Measurements from ENCODE around the gene TMEM266. TPM values are rescaled to one million over a fixed set of nuclear protein-coding genes. Genes with fewer than 3 reads are reported as not detected.
A peak's percentile ranks its signal among the peaks of the same experiment; 100 is the strongest.

Gene TMEM266
- total RNA-seq, 1 donor from 2014 or later, result not detected

DNA sequence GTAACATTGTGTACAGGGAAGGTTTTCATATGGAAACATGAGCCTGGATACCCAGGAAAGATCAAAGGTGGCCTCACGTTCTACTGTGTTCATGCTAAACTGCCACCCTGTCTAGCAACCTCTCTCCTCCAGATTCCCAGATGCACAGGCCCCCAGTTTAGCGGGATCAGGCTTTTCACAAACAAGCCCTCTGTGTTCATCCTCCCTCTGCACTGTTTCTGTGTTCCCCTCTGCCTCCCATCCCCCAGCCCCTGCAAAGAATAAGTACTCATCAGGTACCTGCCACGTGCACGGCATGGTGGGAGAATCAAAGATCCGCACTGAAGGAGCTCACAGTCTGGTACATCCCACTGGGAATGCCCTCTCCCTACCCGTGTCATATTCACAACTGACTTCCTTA lies 46.1 kb downstream of the TMEM266 start:
- intact Hi-C loops (cut with micrococcal nuclease), result no loop called here
- TF ChIP-seq, protein P1, sequence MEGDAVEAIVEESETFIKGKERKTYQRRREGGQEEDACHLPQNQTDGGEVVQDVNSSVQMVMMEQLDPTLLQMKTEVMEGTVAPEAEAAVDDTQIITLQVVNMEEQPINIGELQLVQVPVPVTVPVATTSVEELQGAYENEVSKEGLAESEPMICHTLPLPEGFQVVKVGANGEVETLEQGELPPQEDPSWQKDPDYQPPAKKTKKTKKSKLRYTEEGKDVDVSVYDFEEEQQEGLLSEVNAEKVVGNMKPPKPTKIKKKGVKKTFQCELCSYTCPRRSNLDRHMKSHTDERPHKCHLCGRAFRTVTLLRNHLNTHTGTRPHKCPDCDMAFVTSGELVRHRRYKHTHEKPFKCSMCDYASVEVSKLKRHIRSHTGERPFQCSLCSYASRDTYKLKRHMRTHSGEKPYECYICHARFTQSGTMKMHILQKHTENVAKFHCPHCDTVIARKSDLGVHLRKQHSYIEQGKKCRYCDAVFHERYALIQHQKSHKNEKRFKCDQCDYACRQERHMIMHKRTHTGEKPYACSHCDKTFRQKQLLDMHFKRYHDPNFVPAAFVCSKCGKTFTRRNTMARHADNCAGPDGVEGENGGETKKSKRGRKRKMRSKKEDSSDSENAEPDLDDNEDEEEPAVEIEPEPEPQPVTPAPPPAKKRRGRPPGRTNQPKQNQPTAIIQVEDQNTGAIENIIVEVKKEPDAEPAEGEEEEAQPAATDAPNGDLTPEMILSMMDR (IDR thresholded peaks at IDR 0.05; ENCODE audit: borderline replicate concordance), result no peak

DNA sequence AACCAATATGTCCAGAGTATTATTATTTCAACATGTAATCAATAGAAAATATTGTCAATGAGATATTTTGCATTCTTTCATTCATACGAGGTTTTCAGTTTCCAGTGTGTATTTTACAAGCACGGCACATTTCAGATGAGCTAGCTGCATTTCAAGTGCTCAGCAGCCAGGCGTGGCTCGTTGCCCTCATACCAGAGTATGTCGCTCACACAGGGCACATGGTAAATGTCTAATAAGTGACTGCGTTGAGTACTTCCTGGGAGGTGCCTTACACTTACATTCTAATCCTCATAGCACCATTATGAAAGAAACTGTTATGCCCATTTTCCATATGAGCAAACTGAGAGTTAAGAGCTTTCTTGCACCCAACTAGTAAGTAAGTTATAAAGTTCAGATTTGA lies 47.4 kb downstream of the TMEM266 start:
- Histone ChIP-seq H3K27ac (replicated peaks) (no peak overlapping the region), H3K9me3 (replicated peaks) (no peaks in the 10 kb centered on the region), H3K36me3 (no peaks in the 10 kb centered on the region), H3K27me3 (ENCODE audit: low read depth) (peaks cover 14% of the 10 kb centered on the region), H3K4me3 (no peak overlapping the region), H3K4me1 (no peaks in the 10 kb centered on the region)
- TF ChIP-seq, protein P1 (IDR thresholded peaks at IDR 0.05; ENCODE audit: borderline replicate concordance), result no peak
- intact Hi-C loops (cut with micrococcal nuclease), result no loop called here
- no peak for DNase-seq

More for the DNA sequence above, 46.1 kb downstream of the TMEM266 start:
- no peak for DNase-seq
- H3K27me3 ChIP-seq (ENCODE audit: low read depth), result peaks cover 26% of the 10 kb centered on the region
- H3K9me3 ChIP-seq (replicated peaks), result no peaks in the 10 kb centered on the region
- H3K36me3 ChIP-seq, result no peaks in the 10 kb centered on the region
- H3K4me1 ChIP-seq, result no peaks in the 10 kb centered on the region
- no peak overlapping the region for H3K27ac ChIP-seq (replicated peaks)
- H3K4me3 ChIP-seq, result no peak overlapping the region

DNA sequence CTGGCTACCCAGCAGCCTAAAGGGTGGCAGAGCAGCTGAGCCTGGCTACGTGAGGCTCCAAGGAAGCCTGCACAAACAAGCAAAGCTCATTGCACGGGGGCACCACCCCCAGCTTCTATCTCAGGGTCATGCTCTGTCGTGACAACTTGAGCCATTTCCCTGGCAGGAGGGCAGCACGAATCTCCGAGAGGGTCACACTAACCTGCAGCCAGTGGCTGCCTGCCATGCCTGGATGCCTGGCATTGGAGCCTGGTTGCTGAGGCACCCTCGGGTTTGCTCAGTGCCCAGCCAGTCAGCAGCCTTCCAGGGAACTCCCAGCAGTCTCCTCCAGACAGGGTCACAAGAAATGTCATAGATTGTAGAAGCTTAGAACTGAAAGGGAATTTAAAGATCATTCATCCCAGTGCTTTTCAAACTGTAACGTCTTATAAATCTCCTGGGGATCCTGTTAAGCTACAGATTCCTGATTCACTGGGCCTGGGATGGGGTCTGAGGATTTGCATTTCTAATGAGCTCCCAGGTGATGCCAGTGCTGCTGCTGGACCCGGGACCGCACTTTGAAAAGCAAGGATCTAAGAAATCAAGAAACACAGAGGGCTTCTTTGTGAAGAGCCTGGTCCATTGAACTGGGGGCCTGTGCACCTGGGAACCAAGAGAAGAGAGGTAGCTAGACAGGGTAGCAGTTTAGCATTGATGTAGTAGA lies 48.4 kb downstream of the TMEM266 start:
- intact Hi-C loops (cut with micrococcal nuclease), result no loop called here
- DNase-seq, result peak; percentile 42
- no peaks in the 10 kb centered on the region for H3K4me1 ChIP-seq
- no peaks in the 10 kb centered on the region for H3K9me3 ChIP-seq (replicated peaks)
- H3K4me3 ChIP-seq, result peak overlapping the region; percentile 22
- H3K36me3 ChIP-seq, result no peaks in the 10 kb centered on the region
- H3K27ac ChIP-seq (replicated peaks), result no peak overlapping the region
- H3K27me3 ChIP-seq (ENCODE audit: low read depth), result peaks cover 4% of the 10 kb centered on the region
- TF ChIP-seq, protein P1 (IDR thresholded peaks at IDR 0.05; ENCODE audit: borderline replicate concordance), result no peak

DNA sequence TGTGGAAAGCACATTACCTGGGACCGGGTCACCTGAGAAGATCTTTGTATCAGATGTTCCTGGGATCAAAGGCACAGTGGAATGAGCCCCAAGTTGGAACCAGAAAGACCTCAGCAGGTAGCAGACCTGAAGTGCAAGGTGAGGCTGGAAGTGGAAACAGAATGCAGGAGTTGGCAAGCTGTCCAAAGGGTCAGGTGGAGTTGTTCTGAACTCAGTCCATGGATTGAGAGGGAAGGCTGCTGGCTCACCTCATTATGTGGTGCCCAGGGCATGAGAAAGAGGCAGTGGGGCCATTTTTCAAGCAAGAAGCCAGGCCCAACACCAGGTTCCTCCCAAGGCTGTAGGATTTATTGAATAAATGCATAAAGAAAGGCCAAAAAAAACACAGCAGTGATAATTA lies 49.3 kb downstream of the TMEM266 start:
- H3K27ac ChIP-seq (replicated peaks), result no peak overlapping the region
- intact Hi-C loops (cut with micrococcal nuclease), result no loop called here
- TF ChIP-seq, protein P1 (IDR thresholded peaks at IDR 0.05; ENCODE audit: borderline replicate concordance), result no peak
- H3K36me3 ChIP-seq, result no peaks in the 10 kb centered on the region
- no peak overlapping the region for H3K4me3 ChIP-seq
- H3K27me3 ChIP-seq (ENCODE audit: low read depth), result no peaks in the 10 kb centered on the region
- no peaks in the 10 kb centered on the region for H3K4me1 ChIP-seq
- no peak for DNase-seq
- H3K9me3 ChIP-seq (replicated peaks), result no peaks in the 10 kb centered on the region

DNA sequence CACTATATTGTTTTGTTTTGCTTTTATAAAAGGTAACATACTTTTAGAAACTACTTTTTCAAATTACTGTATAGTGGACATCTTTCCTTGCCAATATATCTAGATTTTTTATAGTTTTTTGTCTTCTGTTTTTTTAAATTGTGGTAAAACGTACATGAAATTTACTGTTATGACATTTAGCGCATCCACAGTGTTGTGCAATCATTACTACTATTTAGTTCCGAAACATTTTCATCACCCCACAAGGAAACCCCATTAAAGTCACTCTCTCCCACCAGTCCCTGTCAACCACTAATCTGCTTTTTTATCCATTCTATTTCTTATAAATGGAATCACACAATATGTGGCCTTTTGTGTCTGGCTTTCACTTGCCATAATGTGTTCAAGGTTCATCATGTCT lies 54.8 kb downstream of the TMEM266 start:
- TF ChIP-seq, protein P1 (IDR thresholded peaks at IDR 0.05; ENCODE audit: borderline replicate concordance), result no peak
- Histone ChIP-seq H3K4me3 (no peak overlapping the region), H3K36me3 (no peaks in the 10 kb centered on the region), H3K27me3 (ENCODE audit: low read depth) (peaks cover 49% of the 10 kb centered on the region), H3K27ac (replicated peaks) (no peak overlapping the region), H3K4me1 (no peaks in the 10 kb centered on the region), H3K9me3 (replicated peaks) (no peaks in the 10 kb centered on the region)
- no peak for DNase-seq
- intact Hi-C loops (cut with micrococcal nuclease), result no loop called here
